Measurements from ENCODE around the gene SGPP2. TPM values are rescaled to one million over a fixed set of nuclear protein-coding genes. Genes with fewer than 3 reads are reported as not detected.

The SGPP2 gene
- total RNA-seq, 1 experiment from 2014 or later, result 56.9 TPM

DNA sequence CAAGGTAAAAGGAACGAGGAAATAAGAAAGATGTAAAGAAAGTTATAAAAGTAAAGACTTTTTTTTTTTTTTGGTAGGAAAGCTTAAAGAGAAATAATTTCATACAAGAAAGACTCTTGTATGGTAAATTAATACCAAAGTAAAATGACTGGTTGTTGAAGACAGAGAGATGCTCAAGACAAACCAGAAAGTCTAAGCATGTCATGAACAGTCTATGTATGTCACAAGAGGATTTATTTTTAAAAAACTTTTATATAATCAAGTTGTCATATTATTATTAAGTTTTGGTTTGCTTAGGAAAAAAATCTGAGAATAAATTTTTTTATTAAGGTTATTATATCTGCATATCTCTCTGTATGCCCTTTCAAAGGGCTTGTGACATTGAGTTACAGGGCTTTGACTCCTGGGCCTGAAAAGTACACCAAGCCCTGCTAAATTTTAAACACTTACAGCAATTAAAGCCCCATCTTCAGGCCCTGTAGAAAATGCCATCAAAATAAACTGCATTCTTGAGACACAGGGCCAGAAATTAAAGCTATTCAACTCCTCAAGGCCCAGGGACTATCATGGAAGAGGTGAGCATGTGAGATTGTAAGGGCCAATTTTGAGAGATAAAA, 10.9 kb upstream of the SGPP2 start:
- Mint-ChIP-seq H3K4me3 (ENCODE audit: low read depth, unreplicated experiment) (no peak overlapping the region), H3K4me1 (ENCODE audit: low read depth, unreplicated experiment) (no peaks in the 10 kb centered on the region), H3K9me3 (ENCODE audit: low read depth, unreplicated experiment) (peaks cover 4% of the 10 kb centered on the region), H3K27me3 (ENCODE audit: unreplicated experiment) (no peaks in the 10 kb centered on the region), H3K36me3 (ENCODE audit: insufficient read depth, unreplicated experiment) (no peaks in the 10 kb centered on the region), H3K27ac (ENCODE audit: unreplicated experiment) (no peak overlapping the region)
- intact Hi-C loops (cut with micrococcal nuclease; ENCODE audit: unreplicated experiment), result no loop called here
- TF ChIP-seq, protein P1, sequence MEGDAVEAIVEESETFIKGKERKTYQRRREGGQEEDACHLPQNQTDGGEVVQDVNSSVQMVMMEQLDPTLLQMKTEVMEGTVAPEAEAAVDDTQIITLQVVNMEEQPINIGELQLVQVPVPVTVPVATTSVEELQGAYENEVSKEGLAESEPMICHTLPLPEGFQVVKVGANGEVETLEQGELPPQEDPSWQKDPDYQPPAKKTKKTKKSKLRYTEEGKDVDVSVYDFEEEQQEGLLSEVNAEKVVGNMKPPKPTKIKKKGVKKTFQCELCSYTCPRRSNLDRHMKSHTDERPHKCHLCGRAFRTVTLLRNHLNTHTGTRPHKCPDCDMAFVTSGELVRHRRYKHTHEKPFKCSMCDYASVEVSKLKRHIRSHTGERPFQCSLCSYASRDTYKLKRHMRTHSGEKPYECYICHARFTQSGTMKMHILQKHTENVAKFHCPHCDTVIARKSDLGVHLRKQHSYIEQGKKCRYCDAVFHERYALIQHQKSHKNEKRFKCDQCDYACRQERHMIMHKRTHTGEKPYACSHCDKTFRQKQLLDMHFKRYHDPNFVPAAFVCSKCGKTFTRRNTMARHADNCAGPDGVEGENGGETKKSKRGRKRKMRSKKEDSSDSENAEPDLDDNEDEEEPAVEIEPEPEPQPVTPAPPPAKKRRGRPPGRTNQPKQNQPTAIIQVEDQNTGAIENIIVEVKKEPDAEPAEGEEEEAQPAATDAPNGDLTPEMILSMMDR (IDR thresholded peaks at IDR 0.05; ENCODE audit: unreplicated experiment), result no peak
- CTCF ChIA-PET, result no interaction called here
- BruUV-seq (replicated peaks), result no TSS peak
- no peak for DNase-seq

DNA sequence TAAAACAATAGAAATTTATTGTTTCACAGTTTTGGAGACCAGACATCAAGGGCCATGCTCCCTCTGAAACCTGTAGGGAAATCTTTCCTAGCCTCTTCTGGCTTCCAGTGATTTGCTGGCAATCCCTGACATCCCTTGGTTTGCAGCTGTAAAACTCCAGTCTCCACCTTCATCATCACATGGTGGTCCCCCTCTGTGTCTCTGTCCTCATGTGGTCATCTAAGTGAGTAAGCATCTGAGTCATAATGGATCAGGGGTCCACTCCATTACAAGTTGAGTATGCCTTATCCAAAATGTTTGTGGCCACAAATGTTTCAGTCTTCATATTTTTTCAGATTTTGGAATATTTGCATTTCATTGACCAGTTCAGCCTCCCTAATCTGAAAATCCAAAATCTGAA, 5.6 kb upstream of the SGPP2 start:
- no peaks in the 10 kb centered on the region for H3K27me3 Mint-ChIP-seq (ENCODE audit: unreplicated experiment)
- TF ChIP-seq, protein P1 (IDR thresholded peaks at IDR 0.05; ENCODE audit: unreplicated experiment), result no peak
- peaks cover 9% of the 10 kb centered on the region for H3K36me3 Mint-ChIP-seq (ENCODE audit: insufficient read depth, unreplicated experiment)
- CTCF ChIA-PET, result no interaction called here
- H3K4me3 Mint-ChIP-seq (ENCODE audit: low read depth, unreplicated experiment), result no peak overlapping the region
- H3K4me1 Mint-ChIP-seq (ENCODE audit: low read depth, unreplicated experiment), result peaks cover 11% of the 10 kb centered on the region
- no TSS peak for BruUV-seq (replicated peaks)
- no peak overlapping the region for H3K27ac Mint-ChIP-seq (ENCODE audit: unreplicated experiment)
- H3K9me3 Mint-ChIP-seq (ENCODE audit: low read depth, unreplicated experiment), result no peaks in the 10 kb centered on the region
- no peak for DNase-seq
- intact Hi-C loops (cut with micrococcal nuclease; ENCODE audit: unreplicated experiment), result no loop called here

DNA sequence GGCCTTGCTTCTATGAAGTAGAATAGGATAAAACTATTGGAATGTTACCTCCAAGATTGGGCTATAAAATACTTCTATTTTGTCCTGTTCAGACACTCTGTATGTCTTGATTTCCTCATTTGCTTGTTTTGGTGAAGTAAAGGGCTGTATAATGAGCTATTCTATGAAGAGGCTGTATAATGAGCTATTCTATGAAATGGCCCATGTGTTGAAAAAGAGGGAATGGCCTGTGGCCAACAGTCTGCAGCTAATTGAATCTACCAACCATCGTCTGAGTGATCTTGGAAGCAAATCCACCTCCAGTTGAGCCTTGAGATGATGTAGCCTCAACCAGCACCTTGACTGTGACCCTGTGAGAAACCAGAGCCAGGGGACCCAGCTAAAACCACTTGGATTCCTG, 3.8 kb upstream of the SGPP2 start:
- CTCF ChIA-PET, result no interaction called here
- Mint-ChIP-seq H3K4me3 (ENCODE audit: low read depth, unreplicated experiment) (no peak overlapping the region), H3K36me3 (ENCODE audit: insufficient read depth, unreplicated experiment) (peaks cover 27% of the 10 kb centered on the region), H3K4me1 (ENCODE audit: low read depth, unreplicated experiment) (peaks cover 12% of the 10 kb centered on the region), H3K27ac (ENCODE audit: unreplicated experiment) (no peak overlapping the region), H3K9me3 (ENCODE audit: low read depth, unreplicated experiment) (no peaks in the 10 kb centered on the region), H3K27me3 (ENCODE audit: unreplicated experiment) (no peaks in the 10 kb centered on the region)
- TF ChIP-seq, protein P1 (IDR thresholded peaks at IDR 0.05; ENCODE audit: unreplicated experiment), result no peak
- intact Hi-C loops (cut with micrococcal nuclease; ENCODE audit: unreplicated experiment), result loop anchor here (5.0 kb wide), 1 partner anchor 68 kb away; no protein-coding TSS in a partner anchor
- DNase-seq, result no peak
- no TSS peak for BruUV-seq (replicated peaks)

DNA sequence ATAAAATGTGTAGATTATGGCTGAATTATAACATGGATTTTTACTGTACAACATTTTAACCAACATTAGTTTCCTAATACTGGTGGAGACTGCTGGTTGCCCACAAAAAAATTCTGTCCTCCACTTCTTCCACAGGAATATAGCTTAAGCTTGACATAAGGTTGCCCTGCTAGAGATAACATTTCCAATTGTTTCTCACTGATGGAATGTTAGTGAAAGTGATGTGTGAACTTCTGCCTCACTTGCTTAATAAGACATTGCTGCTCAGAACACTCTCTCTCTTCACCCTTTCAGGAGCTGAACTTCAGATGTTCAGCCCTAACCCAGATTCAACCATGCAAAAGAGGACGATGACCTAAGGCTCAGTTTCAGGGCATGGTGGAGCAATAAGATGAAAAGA, 2.7 kb upstream of the SGPP2 start:
- Mint-ChIP-seq H3K36me3 (ENCODE audit: insufficient read depth, unreplicated experiment) (peaks cover 38% of the 10 kb centered on the region), H3K4me1 (ENCODE audit: low read depth, unreplicated experiment) (peaks cover 14% of the 10 kb centered on the region), H3K27ac (ENCODE audit: unreplicated experiment) (no peak overlapping the region), H3K4me3 (ENCODE audit: low read depth, unreplicated experiment) (no peak overlapping the region), H3K27me3 (ENCODE audit: unreplicated experiment) (no peaks in the 10 kb centered on the region), H3K9me3 (ENCODE audit: low read depth, unreplicated experiment) (no peaks in the 10 kb centered on the region)
- no peak for DNase-seq
- intact Hi-C loops (cut with micrococcal nuclease; ENCODE audit: unreplicated experiment), result loop anchor here (5.0 kb wide), 1 partner anchor 69 kb away; no protein-coding TSS in a partner anchor
- no TSS peak for BruUV-seq (replicated peaks)
- TF ChIP-seq, protein P1 (IDR thresholded peaks at IDR 0.05; ENCODE audit: unreplicated experiment), result no peak
- CTCF ChIA-PET, result no interaction called here

Measured in Calu3 (cell line).